ENCODE measurements around the gene STARD9.

The STARD9 gene

DNA sequence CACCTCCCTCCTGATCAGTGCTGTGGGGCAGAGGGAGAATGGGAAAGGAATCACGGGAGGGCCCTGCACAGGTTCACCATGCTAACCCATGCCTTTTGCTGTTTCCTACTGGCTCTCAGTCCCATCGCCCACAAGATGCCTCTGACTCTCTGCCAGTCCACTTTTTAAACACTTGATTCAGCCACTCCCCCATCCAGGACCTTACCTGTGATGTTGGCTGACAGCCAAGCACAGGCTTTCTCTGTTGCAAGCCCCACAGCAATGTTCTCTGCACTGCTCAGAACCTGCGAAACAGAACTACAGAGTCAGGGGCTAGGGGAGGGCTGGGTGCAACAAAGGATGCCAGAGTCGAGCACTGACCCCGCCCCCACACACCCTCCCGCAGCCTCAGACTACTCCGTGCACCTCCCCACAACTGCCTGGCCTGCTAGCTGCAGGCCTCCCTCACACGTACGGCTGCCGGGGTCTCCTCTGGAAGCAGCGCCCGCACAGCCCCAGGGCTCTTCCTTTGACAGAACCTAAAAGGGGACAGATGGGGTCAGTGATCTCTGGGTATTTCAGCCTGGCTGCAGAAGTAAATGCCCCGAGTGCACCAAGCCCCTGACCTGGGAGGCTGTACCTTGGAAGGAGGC is 152.5 kb downstream of the STARD9 start:
- DNase-seq (ENCODE audit: low spot score) (no peak), FAIRE-seq (no peak)

DNA sequence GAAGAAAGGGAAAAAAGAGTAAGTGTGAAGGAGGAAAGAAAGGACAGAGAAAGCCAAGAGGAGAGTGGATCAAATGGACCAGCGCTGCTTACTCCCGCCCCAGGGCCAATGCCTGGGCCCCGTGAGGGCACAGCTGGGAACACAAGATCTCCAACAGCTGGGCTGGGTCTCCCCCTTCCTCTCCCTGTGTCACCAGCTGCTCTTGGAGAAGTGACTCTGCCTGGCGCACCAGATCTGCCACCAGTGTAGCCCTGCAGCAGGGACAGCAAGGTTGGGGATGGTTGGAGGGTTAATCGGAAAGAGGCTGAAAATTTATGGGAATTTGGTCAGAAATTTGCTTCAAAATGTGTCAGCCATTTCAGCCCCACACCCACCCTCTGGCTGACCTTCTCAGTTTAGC is 153.2 kb downstream of the STARD9 start:
- no peak for DNase-seq (ENCODE audit: low spot score)
- no peak for FAIRE-seq

DNA sequence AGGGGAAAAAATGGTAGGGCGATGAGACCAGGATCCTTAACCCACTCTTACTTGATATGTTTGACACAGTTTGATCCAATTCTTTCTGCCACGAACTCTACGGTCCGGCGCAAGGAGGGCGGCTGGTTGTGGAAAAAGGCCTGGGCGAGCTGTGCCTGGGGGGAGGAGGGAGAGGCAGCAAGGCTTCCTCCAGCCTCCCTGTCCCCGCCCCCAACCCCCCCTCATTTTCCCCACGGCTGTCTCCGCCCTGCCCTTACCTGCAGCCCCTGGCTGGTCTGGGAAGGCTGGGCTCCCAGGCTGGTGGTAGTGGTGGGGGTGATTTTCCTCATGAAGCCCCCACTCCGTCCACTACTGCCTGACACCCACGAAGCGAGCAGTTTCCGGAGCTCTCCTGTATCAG is 153.6 kb downstream of the STARD9 start:
- FAIRE-seq (no peak), DNase-seq (ENCODE audit: low spot score) (no peak)

DNA sequence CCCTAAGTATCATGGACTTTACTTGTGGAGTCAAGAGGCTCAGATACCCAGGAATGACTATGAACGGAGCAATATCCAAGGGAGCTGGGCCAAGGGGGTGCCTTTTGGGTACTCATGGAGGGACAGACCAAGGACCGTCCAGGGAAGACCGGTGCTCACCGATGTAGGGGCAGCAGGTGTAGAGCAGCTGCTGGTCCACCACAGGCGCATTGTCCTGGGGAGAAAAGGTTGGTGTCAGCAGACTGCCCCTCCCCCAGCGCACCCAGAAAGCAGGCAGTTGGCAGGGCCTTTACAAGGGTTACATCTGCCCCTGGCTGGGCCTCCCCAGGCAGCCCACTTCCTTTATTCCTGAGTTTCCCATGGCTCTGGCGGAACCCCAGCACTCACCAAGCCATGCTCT is 154.0 kb downstream of the STARD9 start:
- no peak for DNase-seq (ENCODE audit: low spot score)
- FAIRE-seq = no peak

DNA sequence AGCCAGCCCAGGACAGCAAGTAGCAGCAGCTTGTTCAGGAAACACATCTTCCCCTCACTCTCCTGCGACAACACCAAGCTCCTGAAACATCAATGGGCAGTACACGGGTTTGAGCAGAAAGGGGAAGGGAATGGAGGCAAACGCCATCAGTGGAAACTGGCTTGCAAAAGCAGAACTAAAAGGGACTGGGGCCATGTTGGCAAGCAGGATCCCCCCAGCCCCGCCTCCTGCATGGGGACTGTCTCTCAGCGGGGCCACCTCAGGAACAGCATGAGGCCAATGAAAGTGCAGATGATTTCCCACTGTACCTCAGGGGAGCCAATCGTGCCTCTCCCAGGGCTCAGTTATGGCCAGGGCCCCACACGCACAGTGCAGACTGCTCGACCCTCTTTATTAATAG is 154.7 kb downstream of the STARD9 start:
- FAIRE-seq (no peak), DNase-seq (ENCODE audit: low spot score) (no peak)

DNA sequence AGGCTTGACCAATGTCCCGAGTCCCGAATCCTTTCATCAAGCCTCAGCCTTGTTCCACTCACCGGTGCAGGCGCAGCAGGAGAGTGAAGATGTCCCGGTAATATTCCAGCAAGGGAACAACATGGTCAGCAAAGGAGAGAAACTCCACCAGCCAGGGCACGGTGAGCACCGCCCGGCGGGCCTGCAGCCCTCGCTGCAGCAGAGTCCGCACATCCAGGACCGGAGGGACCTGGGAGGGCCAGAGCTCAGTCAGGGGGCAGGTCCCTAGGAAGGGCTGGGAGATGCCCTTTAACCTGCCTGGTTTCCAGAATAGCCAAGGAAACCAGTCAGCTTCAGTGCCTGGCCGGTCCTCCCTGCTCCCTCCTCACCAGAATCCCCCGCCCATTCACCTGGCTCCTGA is 155.1 kb downstream of the STARD9 start:
- DNase-seq (ENCODE audit: low spot score) = no peak
- FAIRE-seq = no peak

DNA sequence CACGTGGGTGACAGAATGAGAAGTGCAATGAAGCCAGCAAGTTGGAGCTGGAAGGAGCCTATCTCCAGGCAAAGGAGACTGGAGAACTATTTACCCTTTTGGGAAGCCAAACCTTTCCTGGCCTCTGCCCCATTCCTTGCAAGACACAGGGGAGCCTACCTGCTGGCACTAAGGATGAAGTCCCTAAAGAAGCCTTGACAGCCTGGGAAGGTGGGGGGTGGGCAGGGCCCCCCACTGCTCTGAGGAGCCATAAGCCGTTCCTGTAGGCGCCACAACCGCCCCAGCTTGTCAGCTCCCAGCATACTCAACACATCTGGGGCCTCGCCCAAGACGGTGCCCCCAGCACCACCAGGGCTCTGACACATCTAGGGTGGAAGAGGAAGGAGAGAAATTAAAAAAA is 156.1 kb downstream of the STARD9 start:
- FAIRE-seq (no peak), DNase-seq (ENCODE audit: low spot score) (no peak)

DNA sequence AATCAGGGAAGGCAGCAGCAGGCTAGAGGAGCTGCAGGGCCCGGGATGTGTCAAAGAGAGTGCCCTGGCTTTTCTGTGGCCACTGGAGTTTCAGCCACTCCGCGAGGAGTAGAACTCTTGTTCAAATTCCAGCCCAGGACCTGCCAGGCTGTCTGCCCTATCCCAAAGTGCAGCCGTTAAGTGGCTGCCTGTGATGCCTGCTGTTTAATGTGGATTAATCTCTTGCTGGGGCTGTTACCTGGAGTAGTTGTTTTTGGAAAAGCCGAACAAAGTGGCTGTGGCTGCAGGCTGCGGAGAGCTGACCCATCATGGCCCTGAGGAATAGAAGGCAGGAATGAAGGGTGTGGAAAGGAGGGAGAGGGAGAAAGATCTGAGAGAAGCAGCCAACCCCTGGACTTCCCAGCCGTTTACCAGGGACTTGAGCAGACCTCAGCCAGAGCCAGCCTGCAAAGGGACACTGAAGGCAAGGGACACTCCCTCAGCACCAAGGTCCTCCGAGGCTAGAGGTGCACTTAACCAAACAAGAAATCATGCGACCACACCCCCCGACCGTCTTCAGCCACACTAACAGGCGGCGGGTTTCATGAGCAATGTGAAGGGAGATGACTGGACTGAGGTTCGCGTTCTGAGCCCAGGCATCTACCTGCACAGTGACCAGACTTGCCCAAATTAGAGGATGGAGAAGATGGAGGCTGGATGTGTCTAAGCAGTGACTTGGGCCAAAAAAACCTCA is 156.9 kb downstream of the STARD9 start:
- no peak for DNase-seq (ENCODE audit: low spot score)
- no peak for FAIRE-seq

DNA sequence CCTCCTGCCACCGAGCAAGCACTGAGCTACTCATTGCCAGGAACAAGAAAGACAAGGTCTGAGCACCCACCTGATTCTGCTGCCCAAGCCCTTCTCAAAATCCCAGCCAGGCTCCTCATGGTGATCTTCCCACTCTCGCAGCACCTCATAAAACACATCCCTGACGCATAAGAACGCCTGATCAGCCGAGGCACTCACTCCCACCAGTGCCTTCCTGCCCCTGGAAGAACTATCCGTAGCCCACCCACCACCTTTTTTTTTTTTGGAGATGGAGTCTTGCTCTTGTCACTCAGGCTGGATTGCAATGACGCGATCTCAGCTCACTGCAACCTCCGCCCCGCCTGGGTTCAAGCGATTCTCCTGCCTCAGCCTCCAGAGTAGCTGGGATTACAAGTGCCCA is 157.6 kb downstream of the STARD9 start:
- no peak for DNase-seq (ENCODE audit: low spot score)
- FAIRE-seq = no peak

DNA sequence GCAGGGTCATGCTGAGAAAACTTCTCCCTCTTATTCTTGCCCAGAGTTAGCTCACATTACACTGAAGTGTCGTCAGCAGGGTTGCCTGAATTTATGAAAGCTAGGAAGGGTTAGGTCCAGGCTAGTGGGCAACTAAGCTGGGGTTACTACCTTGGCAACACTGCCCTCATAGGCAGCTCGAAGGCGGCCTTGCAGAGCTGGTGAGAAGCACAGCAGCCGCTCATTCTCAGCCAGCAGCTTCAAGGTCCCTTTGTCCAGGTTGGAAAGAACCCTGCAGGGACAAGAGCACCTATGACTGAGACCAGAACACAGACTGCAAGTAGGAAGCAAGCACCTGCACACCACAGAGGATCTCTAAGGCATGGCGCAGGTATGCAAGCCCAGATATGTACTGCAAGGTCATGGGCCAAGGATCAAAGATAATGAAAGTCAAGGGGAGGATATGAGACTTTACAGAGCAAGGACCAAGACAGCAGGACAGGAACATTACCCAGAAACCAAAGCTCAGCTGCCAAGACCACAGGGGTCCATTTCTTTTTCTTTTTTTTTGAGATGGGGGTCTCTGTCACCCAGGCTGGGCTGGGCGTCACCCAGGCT is 158.8 kb downstream of the STARD9 start:
- FAIRE-seq (no peak), DNase-seq (ENCODE audit: low spot score) (no peak)

DNA sequence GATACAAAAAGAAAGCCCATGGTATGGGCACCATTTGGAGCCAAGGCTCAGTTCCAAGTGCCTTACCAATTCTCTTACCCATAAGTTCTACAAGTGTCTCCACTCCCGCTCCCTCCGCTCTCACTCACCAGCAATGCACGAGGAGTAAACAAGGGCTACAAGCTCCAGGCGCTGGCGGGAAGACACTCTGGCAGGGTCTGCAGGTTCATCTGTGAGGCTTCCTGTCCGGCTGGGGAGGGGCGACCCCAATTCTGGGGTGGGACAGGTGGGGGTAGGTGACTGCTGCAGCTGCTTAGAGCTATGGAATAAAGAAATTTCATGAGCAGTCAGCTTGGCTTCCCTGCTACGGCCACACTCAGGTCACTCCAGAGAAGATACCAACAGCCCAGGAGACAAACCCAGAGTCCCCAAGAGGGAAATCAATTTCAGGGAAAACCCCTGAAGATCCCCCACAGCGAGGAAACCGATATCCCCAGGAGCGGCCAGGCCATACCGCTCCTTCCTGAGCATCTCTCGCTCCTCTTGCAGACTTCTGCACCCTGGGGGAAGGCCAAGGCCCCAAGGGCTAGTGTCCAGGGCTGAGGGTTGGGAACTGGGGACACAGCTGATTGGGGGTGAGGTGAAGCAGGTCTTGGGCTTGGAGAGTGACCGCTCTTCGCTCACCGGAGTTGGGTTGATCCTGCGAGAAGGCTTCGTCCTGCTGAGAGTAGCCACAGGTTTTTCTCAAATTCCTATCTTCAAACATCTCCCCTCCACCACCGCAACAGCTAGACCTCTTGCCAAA is 160.2 kb downstream of the STARD9 start:
- no peak for FAIRE-seq
- no peak for DNase-seq (ENCODE audit: low spot score)

DNA sequence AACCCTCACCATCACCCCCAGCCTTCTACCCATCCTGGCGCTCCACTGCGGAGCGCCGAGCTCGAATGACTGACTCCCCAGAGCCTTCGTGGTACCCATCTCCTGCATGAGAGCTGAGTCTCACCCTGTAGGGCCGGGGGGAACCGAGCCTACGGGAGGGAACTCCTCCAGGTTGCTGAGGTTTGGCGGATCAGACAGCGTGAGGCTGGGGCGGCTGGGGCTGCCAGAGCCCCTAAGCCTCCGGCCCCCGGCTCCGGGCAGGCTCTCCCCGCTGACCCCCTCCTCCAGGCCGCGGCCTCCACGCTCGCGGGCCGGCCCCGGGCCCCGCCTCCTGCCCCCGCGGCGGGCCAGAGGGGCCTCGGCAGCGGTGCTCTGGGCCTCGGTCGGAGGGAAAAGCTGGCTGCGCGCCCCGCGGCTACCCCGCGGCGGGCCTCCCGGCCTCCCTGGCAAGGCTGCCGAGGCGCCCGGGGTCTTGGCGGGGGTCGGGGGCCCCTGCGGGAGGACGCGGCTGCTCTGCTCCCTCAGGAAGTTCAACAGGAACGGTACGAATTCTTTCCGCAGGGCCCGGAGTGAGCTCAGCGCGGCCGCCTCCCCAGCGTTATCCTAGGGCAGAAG is 160.9 kb downstream of the STARD9 start:
- no peak for FAIRE-seq
- no peak for DNase-seq (ENCODE audit: low spot score)

DNA sequence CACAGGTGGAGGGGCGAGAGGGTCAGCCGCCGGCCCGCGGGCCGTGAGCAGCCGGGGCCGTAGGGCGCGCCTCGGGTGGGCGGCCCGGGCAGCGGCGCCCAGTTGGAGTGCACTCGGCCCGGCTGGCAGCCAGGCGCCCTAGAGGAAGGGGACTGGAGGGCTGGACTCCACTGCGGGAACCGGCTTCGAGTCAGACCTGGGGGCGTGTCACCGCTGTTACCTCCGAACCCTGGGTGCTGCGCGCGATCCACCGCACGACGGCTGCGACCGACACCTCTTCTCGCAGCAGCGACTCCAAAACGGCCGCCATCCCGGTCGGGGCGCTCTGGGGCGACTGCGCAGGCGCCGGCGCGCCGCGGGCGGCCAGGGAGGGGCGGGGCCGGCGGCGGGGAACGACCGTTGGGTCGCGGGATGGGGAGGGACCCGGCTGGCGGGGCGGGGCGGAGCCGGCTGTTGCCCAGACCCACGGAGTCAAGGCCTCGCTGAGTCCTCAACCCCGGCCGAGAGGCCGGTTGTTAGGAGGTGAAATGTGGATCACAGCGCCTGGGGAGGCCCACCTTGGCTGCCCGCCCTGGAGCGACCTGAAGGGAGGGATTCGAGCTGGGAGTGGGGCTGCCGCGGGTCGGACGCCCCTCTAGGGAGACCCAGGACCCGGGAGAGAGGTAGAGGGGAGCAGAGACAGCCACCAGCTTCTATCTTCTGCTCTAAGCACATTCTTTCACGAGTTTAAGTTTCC is 161.6 kb downstream of the STARD9 start, which contains the start of gene CDAN1:
Gene CDAN1, minus strand, starts transcription at position 336 of the 736 bp plus-strand sequence. Its CDS starts 26 bp downstream, at position 310.
- no peak for FAIRE-seq

DNA sequence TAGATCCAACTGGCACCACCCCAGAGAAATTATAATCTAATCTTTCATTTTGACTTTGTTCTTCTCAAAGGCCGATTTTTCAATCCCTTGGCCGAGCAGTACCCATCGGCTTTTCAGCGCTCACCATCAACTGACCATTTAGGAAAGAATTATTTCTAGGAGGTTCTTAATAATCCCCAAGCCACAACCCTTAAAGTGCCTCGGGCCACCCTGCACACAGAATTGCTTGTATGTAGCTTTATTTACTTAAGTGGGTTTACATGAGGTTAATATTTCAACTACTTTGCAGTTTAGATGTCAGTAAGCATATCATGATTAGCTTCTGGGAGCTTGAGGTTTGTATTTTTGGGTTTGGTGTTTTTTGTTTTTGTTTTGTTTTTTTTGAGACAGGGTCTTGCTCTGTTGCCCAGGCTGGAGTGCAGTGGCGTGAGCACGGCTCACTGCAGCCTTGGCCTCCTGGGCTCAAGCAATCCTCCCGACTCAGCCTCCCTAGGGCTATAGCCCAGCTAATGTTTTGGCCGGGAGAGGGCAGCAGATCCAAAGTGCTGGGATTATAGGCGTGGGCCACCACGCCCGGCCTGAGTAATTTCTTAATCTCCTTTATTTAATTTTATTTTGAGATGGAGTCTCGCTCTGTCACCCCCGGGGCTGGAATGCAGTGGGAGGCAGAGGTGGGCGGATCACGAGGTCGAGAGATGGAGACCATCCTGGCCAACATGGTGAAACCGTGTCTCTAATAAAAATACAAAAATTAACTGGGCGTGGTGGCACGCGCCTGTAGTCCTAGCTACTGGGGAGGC is 162.3 kb downstream of the STARD9 start:
- DNase-seq (ENCODE audit: low spot score) (no peak), FAIRE-seq (no peak)

More for the DNA sequence above, 161.6 kb downstream of the STARD9 start, which contains the start of gene CDAN1:
- DNase-seq (ENCODE audit: low spot score) = peak; percentile 58

DNA sequence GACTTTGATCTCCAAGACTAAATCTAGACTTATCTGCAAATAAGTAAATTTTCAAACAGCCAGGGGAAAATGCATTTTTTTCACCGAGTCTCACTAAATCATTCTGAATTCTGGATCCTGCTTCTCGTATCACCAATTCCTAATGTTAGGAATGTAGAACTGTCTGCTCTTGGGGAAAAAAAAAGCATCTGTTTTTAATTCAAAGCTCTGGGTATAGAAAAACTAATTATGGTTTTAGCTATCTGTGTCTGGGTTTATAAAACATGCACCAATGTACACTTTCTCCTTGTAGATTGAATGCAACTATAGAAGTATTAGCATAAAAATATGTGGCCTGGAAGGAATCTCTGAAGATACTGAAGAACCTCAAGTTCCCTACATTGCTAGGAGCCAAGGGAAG is 166.3 kb downstream of the STARD9 start:
- FAIRE-seq = no peak
- DNase-seq (ENCODE audit: low spot score) = no peak

DNA sequence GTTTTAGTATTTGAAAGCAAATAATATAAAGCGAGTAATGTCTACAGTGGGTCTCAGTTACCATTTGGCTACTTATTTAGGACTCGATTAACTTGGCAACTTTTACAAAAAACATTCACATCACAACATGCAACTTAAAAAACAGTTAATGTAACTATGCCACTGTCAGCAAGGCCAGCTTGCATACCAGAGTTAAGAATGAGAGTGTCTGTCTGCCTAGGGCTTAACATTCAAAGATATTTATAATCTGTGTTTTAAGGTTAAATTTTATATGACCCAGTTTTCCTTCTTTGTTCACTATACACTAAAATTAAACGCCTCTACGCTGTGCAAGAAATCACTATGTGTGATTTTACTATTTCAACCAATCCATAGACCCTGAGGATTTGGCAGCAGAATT is 166.7 kb downstream of the STARD9 start:
- FAIRE-seq (no peak), DNase-seq (ENCODE audit: low spot score) (no peak)

DNA sequence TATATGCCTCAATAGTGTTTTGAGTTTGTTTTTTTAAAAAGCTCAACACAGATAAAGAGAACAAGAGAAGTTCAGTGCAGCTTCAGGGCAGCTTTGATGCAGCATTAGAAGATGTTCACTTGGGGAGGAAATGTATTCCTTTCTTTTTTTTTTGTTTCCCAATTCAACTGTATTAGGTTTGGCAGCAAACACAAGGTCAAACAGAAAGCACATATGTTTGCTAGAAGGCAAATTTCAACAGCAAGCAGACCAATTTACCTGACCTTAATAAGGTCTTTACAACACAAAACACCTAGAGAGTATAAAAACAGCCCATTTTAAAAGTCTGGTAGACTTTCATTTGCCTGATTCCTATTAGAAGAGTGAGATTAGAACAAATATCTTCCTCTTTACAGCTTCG is 168.8 kb downstream of the STARD9 start:
- DNase-seq (ENCODE audit: low spot score) = no peak
- no peak for FAIRE-seq

DNA sequence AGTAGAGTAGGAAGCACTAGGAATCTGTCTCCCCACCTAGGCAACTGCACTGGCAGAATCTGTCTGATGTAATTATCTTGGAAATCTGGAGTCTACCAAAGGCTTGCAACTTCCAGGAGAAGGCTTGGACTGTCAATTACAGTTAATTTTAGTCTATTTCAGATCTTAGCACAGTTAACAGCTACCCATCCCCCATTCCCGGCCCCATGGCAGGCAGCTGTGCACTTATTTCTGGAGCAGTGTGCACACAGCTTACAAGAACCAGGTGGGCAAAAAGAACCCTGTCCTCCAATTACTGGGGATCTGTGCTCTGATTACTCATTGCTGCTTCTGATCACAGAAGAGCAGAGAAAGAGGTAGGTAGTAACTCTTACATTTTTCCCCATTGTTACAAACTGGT is 173.9 kb downstream of the STARD9 start:
- FAIRE-seq (no peak), DNase-seq (ENCODE audit: low spot score) (no peak)

DNA sequence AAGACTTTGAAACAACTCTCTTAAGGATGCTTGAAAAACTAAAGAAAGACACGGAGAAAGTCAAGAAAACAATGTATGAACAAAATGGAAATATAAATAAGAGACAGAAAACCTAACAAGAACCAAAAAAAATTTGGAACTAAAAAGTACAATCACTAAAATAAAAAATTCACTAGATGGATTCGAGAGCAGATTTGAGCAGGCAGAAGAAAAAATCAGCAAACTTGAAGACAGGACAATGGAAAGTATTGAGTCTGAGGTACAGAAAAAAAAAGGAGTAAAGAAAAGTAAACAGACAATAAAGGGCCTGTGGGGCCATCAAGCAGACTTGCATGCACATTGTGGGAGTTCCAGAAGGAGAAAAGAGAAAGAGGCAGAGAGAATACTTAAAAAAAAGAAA is 174.9 kb downstream of the STARD9 start:
- no peak for DNase-seq (ENCODE audit: low spot score)
- no peak for FAIRE-seq

DNA sequence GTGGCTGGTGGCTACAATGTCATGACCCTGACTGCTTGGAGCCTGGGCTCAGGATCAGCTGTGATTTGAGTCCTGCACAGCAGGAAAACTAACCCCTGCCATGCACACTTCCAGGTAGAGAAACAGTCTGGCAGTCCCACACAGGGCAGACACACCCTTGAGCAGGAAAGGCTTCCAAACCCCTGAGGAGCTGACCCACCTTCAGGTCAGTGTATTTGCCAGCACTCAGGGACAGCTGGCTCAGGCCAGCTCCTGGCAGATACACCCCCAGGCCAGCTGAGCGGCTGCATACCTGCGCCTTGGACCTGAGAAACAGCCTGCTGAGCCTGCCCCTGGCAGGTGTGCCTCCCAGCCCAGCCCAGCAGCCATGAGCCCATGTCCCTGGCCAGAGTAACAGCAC is 183.7 kb downstream of the STARD9 start:
- no peak for FAIRE-seq
- DNase-seq (ENCODE audit: low spot score) = no peak
